GM12878 (cell line): Measurements from ENCODE around the gene TRPM7.

ENCODE experiments used
- CBX5 ChIP-seq: sonication (generic); IDR thresholded peaks from 2 replicates; pipeline ENCODE4 v1.6.1; 2016; ENCODE audit warnings: low read depth, moderate library complexity, mild to moderate bottlenecking, inconsistent platforms
- CTCF ChIP-seq, 3 experiments: IDR thresholded peaks in 2 of 3; conservative IDR thresholded peaks in 1 of 3; 2 replicates each; pipeline ENCODE4 v1.5.1; 2011; ENCODE audit warnings: low read depth in 3 of 3, low read length in 3 of 3, mild to moderate bottlenecking in 3 of 3, control low read depth in 2 of 3, moderate library complexity in 2 of 3, inconsistent platforms in 1 of 3, mixed read lengths in 1 of 3; ENCODE audit not compliant: control insufficient read depth in 2 of 3, insufficient read depth in 1 of 3; ENCODE audit errors: extremely low read depth in 1 of 3
- MAX ChIP-seq: IDR thresholded peaks from 2 replicates; pipeline ENCODE4 v1.6.1; 2012; ENCODE audit warnings: low read depth, low read length, improper control_type of control experiment
- NFXL1 ChIP-seq: fragments of 450-650 bp; IDR thresholded peaks from 2 replicates; pipeline ENCODE4 v1.6.1; 2017; ENCODE audit warnings: antibody characterized with exemption, mild to moderate bottlenecking, borderline replicate concordance
- SP1 ChIP-seq: IDR thresholded peaks from one replicate; pipeline ENCODE4 v1.6.1; 2011; ENCODE audit warnings: low read depth, low read length
- ZNF274 ChIP-seq: IDR thresholded peaks from one replicate; pipeline ENCODE4 v1.8.0; 2011; ENCODE audit not compliant: insufficient read length, insufficient read depth

- TF ChIP-seq NFXL1, result no peak
- no peak for TF ChIP-seq MAX
- no peak for TF ChIP-seq CTCF (IDR thresholded peaks at IDR 0.05 in 2 of 3, conservative IDR thresholded peaks at IDR 0.05 in 1 of 3; ENCODE audit: control insufficient read depth in 2 of 3, extremely low read depth in 1 of 3, insufficient read depth in 1 of 3, low read depth in 3 of 3, low read length in 3 of 3)
- no peak for TF ChIP-seq CBX5
- TF ChIP-seq ZNF274, result no peak
- TF ChIP-seq SP1, result no peak
Observed at GRCh38 chr15:50543556-50543955, 143.0 kb downstream of the TRPM7 start.
